Rectal smooth muscle tissue (tissue), 1 donor: ENCODE measurements around the gene TRAF4.

ENCODE experiments used
- H3K27ac ChIP-seq: one replicate; pipeline ENCODE4 v1.7.0; 2013; ENCODE audit warnings: low read depth, low read length, inconsistent platforms
- H3K27me3 ChIP-seq: one replicate; pipeline ENCODE4 v1.7.0; 2013; ENCODE audit warnings: low read length; ENCODE audit not compliant: control insufficient read depth, insufficient read depth
- H3K36me3 ChIP-seq: one replicate; pipeline ENCODE4 v1.7.0; 2013; ENCODE audit warnings: low read length; ENCODE audit not compliant: control insufficient read depth, insufficient read depth
- H3K4me1 ChIP-seq: one replicate; pipeline ENCODE4 v1.7.0; 2013; ENCODE audit warnings: low read length; ENCODE audit not compliant: control insufficient read depth, insufficient read depth
- H3K4me3 ChIP-seq: one replicate; pipeline ENCODE4 v1.7.0; 2013; ENCODE audit warnings: low read length
- H3K9ac ChIP-seq: one replicate; pipeline ENCODE4 v1.7.0; 2013; ENCODE audit warnings: low read length

The TRAF4 gene

GRCh38 chr17:28749516-28750177 is 5.8 kb downstream of the TRAF4 start:
- peaks cover 4% of the 10 kb centered on the region for H3K4me1 ChIP-seq
- no peak overlapping the region for H3K4me3 ChIP-seq
- H3K9ac ChIP-seq = no peak overlapping the region
- no peaks in the 10 kb centered on the region for H3K27me3 ChIP-seq
- peaks cover 29% of the 10 kb centered on the region for H3K36me3 ChIP-seq
- no peak overlapping the region for H3K27ac ChIP-seq

- peaks cover 29% of the 10 kb centered on the region for H3K36me3 ChIP-seq
- H3K4me1 ChIP-seq = peaks cover 2% of the 10 kb centered on the region
- H3K27ac ChIP-seq = no peak overlapping the region
- H3K27me3 ChIP-seq = no peaks in the 10 kb centered on the region
- no peak overlapping the region for H3K9ac ChIP-seq
- no peak overlapping the region for H3K4me3 ChIP-seq
Measured at GRCh38 chr17:28750178-28751047, 6.6 kb downstream of the TRAF4 start.

- H3K27ac ChIP-seq = no peak overlapping the region
- H3K9ac ChIP-seq = no peak overlapping the region
- peaks cover 29% of the 10 kb centered on the region for H3K36me3 ChIP-seq
- no peaks in the 10 kb centered on the region for H3K4me1 ChIP-seq
- H3K27me3 ChIP-seq = no peaks in the 10 kb centered on the region
- H3K4me3 ChIP-seq = no peak overlapping the region
Measured at GRCh38 chr17:28751600-28752366, 8.0 kb downstream of the TRAF4 start.

GRCh38 chr17:28755486-28755885 is 11.7 kb downstream of the TRAF4 start:
- Histone ChIP-seq H3K27ac (no peak overlapping the region), H3K4me1 (no peaks in the 10 kb centered on the region), H3K9ac (no peak overlapping the region), H3K27me3 (no peaks in the 10 kb centered on the region), H3K36me3 (peaks cover 25% of the 10 kb centered on the region), H3K4me3 (no peak overlapping the region)

GRCh38 chr17:28756049-28756804 is 12.4 kb downstream of the TRAF4 start:
- H3K36me3 ChIP-seq = peaks cover 23% of the 10 kb centered on the region
- H3K27ac ChIP-seq = no peak overlapping the region
- H3K4me3 ChIP-seq = no peak overlapping the region
- H3K4me1 ChIP-seq = no peaks in the 10 kb centered on the region
- H3K9ac ChIP-seq = no peak overlapping the region
- no peaks in the 10 kb centered on the region for H3K27me3 ChIP-seq

GRCh38 chr17:28758411-28759121 is 14.8 kb downstream of the TRAF4 start:
- Histone ChIP-seq H3K36me3 (peaks cover 19% of the 10 kb centered on the region), H3K4me1 (no peaks in the 10 kb centered on the region), H3K27me3 (no peaks in the 10 kb centered on the region), H3K27ac (no peak overlapping the region), H3K9ac (no peak overlapping the region), H3K4me3 (no peak overlapping the region)

GRCh38 chr17:28759256-28759865 is 15.6 kb downstream of the TRAF4 start:
- no peak overlapping the region for H3K9ac ChIP-seq
- peaks cover 19% of the 10 kb centered on the region for H3K36me3 ChIP-seq
- no peak overlapping the region for H3K4me3 ChIP-seq
- H3K27me3 ChIP-seq = no peaks in the 10 kb centered on the region
- H3K27ac ChIP-seq = no peak overlapping the region
- H3K4me1 ChIP-seq = no peaks in the 10 kb centered on the region

- no peak overlapping the region for H3K27ac ChIP-seq
- H3K36me3 ChIP-seq = peaks cover 22% of the 10 kb centered on the region
- H3K4me3 ChIP-seq = no peak overlapping the region
Measured at GRCh38 chr17:28760601-28761562, 17.1 kb downstream of the TRAF4 start.

GRCh38 chr17:28763137-28763799 is 19.5 kb downstream of the TRAF4 start:
- no peak overlapping the region for H3K27ac ChIP-seq
- peaks cover 19% of the 10 kb centered on the region for H3K36me3 ChIP-seq
- H3K4me1 ChIP-seq = no peaks in the 10 kb centered on the region
- H3K9ac ChIP-seq = no peak overlapping the region
- no peak overlapping the region for H3K4me3 ChIP-seq
- no peaks in the 10 kb centered on the region for H3K27me3 ChIP-seq

More at GRCh38 chr17:28760601-28761562, 17.1 kb downstream of the TRAF4 start:
- Histone ChIP-seq H3K27me3 (no peaks in the 10 kb centered on the region), H3K9ac (no peak overlapping the region), H3K4me1 (no peaks in the 10 kb centered on the region)

GRCh38 chr17:28763804-28764266 is 20.0 kb downstream of the TRAF4 start:
- Histone ChIP-seq H3K27me3 (no peaks in the 10 kb centered on the region), H3K27ac (no peak overlapping the region), H3K9ac (no peak overlapping the region), H3K36me3 (peaks cover 14% of the 10 kb centered on the region), H3K4me3 (no peak overlapping the region), H3K4me1 (no peaks in the 10 kb centered on the region)
